Iris pigment epithelial cell (primary cell): ENCODE results near the gene KIF2C.
"Not testable (repeated sequence)": the region's sequence is repeated elsewhere in the genome, so short reads cannot be mapped to it uniquely, and the experiment has no call there.

Experiments used
- DNase-seq: peaks from one replicate; pipeline ENCODE4 v3.0.0-alpha.2; 2011; ENCODE audit warnings: low read depth

The KIF2C gene

DNA sequence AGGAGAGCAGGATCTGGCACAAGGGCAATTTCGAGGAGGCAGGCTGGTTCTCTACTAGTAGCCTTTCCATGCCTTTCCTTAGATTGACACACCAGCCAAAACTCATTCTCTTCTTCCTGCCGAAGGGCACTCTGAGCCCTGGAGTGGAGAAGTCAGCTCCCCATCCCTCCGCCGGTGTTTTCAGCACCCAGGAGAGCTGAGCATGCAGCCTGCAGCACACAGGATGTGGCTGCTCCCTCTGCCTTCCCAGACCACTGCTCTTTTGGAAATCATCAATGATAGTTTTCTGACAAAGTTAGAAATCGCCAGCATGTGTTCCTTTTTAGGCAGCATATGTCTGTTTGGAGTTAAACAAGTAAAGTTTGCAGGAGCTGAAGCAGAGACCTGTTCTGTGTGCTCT is 20.3 kb upstream of the KIF2C start:
- DNase-seq, result no peak

DNA sequence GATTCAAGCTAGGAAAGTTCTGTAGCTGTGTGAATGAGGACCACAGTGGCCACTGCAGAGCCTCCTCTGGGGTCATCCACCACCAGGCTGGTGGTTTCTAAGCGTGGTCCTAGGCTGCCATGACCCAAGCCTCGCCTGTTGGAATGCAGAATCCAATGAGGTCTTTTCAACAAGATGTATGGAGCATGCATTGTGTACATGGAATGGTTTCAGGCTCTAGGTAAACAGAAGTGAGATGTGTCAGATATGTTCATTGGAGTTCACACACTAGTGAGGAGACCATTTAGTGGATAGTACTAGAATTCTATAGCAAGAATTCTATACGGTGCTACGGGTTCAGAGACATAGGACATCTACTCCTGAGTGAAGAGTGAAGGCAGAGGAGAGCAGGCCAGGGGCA is 19.4 kb upstream of the KIF2C start:
- no peak for DNase-seq

DNA sequence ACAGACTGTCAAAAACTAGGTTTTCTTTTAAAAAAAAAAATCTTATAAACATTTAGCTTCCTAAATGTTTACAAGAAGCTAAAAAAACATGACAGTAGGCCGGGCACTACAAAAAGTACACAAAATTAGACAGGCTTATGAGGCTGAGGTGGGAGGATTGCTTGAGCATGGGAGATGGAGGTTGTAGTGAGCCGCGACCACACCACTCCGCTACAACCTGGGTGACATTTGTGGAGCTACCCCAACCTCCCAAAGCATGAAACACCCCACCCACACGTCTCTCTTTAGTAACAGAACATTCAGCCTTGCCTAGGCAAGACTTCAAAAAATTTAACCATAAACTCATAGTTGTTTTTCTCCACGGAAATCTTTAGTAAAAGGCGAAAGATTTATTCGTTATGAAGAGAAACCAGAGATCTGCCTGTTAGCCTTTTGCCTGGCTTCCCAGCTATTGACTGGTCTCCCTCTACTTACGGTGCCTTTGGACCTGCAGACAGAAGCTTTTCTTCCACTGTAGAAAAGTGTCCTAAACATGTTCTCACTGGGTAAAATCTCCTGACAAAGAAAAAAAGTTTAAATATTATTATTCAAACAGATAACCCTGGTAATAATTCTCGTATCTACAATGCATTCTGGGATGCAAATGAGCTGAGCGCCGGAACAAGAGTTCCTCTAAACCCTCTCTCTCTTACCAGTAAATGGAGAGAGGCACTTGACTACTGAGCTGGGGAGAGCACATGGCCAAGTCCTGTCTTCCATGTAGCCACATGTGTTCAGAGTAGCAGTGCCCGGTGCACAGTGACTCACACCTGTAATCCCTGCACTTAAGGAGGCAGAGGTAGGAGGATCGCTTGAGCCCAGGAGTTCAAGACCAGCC is 17.9 kb upstream of the KIF2C start:
- peak; percentile 92 for DNase-seq

DNA sequence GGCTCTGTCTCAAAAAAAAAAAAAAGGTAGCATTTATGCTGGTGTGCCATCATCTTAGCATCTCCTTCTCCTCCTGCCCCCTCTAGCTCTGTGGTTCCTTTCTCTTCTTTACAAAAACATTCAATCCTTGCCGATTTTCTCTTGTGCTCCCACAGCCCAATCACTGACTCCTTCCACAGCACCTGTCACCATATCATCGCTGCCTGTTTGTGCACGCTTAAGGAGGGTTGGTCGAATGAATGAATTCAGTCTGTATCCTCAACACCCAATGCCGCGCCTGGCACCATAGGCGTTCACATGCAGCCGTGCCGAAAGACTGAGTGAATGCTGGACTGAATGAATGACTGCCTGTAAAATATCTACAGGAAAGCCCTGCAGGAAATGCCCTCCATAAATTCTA is 16.6 kb upstream of the KIF2C start:
- no peak for DNase-seq

DNA sequence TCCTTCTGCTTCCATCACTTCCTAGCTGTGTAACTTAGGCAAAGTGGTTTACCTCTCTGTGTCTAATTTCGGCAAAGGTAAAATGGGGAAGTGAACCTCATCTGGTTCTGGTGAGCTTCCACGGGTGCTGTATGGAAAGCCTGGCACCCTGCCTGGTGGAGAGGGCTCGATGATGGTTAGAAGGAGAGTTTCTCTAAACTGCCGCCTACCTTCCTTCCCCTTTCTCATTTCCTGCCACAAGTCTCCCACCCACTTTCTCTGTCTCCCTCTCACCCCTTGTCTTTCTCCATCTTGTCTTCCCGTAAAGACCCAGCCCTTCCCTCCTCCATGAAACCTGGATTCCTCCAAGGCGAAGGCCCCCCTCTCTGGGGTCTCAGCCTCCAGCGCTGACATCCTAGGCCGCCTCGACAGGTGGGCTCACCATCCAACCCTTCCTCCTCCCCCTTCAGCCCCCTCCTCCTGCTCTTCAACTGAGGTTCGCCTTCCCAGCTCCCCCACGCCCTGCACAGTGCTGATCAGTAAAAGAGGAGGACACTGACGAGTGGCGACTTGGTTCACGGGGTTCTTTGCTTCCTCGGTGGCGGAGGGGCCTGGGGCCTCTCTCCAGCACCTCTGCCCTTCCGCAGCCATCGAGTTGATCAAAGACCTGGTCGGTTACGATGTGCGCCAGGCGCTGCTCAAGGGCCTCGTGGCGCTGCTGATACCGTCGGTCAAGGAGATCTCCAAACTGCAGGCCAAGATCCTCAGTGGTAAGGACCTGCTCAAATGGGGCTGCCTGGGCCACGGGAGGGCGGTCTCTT is 15.9 kb upstream of the KIF2C start:
- DNase-seq, result no peak

DNA sequence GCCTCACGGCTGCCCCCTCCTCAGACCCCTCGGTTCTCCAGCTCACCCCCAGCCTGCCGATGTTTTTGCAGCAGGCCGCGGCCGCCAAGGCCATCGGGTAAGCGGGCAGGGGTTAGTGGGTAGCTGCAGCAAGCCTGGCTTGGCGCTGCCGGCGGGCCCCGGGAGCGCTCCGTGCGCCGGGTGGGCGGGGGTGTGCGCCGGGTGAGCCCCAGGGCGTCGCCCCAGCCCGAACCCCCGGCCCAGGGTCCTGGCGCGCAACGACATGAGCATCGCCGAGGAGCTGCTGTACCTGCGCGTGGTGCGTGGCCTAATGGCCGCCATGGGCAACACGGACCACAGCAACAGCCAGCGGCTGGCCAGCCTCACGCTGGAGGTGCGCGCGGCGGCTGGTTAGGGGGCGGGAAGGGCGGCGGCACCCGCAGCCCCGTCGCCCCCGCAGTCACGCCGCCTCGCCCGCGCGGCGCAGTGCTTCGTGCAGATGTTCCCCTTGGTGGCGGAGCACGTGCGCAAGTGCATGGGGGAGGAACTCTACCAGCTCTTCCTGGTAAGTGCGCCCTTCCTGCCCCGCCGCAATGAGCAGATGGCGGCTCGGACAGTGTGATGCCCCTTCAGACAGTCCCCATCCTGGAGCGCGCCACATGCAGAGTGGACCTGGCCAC is 15.2 kb upstream of the KIF2C start:
- DNase-seq, result no peak

DNA sequence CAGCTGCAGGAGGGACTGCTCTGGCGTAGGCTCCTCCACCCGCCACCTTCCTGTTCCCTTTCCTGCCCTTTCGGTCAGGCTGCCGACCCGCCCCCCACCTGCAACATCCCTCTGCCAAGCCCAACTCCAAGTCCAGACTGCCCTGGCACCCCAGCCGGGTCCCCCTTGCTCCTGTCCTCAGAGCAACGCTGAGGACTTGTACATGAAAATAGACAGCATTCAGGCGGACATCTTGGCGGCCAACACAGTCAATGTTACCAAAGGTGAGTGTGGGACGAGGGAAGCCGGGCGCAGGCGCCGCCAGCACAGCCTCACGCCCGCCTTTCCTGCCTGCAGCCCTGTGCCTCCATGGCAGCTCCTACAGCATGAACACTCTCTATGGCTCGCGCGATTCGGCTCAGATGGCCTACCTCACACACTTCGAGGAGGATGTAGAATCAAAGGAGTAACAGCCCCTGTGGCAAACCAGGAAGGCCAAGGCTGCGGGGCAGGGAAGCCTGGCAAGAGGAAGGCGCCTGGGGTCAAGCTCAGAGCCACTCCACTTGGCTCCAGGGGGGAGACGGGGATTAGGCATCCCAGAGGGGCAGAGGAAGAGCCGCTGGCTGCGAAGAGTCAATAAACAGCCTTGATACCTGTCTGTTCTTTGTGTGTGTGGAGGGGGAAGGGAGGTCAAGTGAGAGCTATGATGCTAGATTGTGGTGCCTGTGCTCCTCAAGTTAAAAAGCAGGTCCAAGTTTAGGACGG is 14.5 kb upstream of the KIF2C start:
- DNase-seq, result no peak

DNA sequence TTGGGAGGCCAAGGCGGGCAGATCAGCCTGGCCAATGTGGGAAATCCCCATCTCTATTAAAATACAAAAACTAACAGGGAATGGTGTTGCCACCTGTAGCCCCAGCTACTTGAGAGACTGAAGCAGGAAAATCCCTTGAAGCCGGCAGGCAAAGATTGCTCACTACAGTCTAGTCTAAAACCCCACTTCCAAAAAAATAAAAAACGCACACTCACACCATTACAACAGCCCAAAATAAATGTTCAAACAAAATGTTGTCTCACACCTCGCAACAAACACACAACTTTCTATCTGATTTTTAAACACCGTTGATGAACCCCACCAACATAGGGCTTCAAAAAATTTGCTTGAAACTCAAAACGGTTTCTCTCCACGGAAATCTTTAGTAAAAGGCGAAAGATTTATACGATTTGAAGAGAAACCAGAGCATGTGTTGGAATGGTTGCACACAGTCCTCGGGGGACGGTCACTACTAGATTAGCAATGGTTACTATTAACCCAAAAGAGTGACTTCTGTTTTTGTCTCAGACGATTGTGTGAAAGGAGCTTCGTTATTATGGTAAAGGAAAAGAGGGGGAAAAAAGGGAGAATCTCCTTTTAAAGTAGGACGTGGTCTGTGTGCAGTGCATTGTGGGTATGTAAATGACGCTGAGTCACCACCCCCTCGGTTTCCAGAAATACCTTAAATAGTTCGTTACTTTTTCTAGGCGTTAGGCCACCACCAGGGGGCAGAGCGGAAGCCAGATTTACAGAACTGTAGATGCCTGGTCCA is 8.7 kb upstream of the KIF2C start, which contains the start of gene RNU5D-1:
RNU5D-1 (minus strand) TSS at position 430 of the 772 bp plus-strand sequence.
- DNase-seq, result peak; percentile 96

DNA sequence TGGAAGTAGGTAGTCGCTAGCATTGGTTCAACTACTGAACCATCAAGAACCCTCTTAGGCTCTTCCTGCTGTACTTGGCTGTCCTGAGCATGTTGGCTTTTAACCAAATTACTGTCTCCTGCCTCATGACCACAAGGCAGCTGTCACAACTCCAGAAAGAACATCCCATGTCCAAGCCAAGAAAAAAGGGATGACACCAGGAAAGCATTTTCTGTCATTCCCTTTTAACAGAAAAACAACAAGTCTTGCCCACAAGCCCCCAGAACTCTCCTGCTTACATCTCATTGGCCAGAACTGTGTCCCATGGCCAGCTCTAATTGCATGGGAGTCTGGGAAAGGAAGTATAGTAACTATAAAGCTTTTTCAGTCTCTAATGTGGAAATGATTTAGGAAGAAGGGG is 6.3 kb upstream of the KIF2C start:
- DNase-seq, result peak; percentile 42

DNA sequence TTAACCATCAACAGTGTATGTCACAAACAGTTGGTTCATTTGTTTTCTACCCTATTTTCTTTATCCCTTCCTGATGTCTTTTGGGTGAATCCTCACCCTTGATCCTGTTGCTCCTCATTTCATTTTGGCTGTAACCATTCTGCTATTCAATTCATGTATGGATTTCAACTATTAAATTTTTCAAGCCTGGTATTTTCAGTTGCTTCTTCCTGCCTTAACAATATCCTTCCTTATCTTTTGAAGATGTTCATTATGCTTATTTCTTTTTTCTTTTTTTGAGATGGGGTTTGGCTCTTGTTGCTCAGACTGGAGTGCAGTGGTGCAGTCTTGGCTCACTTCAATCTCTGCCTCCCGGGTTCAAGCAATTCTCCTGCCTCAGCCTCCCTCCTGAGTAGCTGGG is 5.9 kb upstream of the KIF2C start:
- DNase-seq, result no peak

DNA sequence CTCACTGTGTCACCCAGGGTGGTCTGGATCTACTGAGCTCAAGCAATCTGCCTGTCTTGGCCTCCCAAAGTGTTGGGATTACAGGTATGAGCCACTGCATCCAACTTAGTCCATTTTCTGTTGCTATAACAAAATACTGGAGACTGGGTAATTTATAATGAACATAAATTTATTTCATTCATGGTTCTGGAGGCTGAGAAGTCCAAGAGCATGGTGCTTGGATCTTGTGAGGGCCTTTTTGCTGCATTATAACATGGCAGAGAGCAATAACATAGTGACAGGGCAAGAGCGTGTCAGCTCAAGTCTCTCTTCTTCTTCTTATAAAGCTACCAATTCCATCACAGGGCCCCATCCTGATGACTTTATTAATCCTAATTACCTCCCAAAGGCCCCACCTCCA is 3.6 kb upstream of the KIF2C start:
- no peak for DNase-seq

DNA sequence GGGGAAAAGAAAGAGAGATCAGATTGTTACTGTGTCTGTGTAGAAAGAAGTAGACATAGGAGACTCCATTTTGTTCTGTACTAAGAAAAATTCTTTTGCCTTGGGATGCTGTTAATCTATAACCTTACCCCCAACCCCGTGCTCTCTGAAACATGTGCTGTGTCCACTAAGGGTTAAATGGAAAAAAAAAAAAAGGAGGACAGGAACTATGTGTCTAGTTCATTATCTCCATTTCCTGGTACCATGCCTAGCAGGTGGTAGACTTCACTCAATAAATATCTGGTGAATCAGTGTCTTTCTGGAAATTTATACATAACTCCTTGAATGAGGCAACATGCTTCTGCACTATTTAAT is 707 bp upstream of the KIF2C start:
- not testable (repeated sequence) for DNase-seq

DNA sequence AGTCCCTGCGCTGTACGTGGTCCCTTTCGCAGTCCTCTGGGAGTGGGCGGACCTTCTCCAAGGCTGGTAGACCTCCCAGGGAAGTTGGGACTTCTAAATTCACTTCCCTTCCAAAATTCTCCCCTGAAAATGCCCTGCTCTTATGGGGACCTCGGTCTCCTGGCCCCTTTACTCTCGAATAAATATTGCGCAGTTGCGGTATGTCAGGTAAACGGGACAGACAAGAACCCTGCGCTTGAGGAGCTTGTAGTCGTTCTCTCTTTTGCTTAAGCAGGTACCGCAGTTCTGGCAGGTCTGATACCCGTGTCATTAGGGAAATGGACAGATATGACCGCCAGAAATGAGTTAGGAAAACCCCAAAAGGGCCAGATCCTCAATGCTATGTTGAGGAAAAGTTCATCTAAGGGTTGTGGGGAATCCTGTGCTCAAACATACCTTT is 561 bp downstream of the KIF2C start:
- no peak for DNase-seq

DNA sequence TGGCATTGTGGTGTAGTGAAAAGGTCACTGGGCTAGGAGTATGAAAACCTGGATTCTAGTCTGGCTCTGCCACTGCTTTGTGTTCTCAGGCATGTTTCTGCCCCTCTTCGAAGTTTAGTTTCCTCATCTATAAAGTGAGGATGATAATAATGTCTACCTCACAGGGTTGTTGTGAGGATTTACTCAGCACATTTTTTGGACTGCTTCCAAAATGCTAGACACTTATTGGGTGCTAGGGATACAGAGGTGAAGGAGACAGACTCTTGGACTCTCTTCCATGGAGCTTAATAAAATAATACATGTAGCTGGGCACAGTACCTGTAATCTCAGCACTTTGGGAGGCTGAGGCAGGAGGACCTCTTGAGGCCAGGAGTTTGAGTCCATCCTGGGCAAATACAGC is 3.6 kb downstream of the KIF2C start:
- no peak for DNase-seq

DNA sequence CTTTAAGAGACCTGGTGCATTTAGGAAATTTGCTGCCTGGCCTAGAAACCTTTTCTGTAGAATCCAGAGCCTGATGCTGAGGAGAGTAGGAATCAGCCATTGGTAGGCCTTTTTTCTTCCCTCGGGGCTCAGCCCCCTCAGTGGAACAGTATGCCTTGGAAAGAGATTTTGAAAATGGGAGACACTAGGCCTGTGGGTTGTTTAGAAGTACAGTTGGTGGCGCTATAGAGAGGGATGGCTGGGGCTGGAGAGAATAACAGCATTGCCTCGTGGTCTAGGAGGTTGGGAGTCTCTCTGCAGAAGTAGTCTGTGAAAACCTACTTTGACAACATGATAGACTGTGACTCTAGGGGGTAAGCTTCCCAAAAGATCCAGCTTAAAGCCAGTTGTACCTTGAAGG is 8.2 kb downstream of the KIF2C start:
- DNase-seq, result no peak

DNA sequence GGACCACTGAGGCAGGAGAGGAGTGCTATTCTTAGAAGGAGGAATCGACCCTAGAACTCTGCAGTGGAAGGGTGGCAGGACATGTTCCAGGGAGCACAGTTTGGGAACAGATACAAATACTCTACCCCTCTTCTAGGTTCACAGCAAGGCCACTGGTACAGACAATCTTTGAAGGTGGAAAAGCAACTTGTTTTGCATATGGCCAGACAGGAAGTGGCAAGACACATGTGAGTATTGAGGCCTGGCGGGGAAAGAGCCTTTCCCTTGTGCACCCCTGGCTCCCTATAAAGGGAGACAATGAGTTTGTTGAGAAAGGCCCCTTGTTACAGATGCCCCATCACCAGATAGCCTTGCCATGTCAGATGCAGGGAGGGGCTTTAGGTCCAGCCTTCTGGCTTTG is 17.8 kb downstream of the KIF2C start:
- DNase-seq, result no peak

DNA sequence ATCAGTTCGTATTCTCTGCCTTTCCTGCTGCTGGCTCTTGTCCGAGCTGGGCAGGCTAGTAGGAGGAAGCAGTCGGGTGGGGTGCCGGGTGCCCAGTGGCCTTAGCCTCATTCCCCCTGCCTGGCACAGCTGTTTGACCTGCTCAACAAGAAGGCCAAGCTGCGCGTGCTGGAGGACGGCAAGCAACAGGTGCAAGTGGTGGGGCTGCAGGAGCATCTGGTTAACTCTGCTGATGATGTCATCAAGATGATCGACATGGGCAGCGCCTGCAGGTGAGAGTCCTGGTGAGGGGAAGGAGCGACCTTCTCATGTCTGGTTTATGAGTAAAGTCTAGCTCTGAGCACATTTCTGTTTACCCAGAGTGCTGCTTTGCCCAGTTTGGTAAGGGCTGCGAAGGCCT is 19.4 kb downstream of the KIF2C start:
- DNase-seq, result no peak

DNA sequence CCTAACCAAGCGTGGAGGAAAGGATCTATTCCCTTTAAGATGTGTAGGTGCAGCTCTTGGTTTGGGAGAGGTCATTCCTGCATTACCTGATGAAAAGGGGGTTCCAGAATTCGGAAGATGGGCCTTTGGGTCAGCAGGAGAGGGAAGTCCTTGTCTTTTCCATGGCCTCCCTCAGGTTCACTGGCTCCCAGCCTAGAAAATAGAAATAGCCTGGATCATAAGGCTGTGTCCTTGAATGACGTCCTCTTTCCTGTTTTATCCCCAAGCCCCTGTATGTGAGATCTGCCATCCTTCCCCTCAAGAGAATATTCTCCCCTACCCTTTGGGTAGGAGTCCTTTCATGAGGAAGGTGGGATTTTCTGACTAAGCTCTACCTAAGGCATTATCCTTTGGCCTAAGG is 21.2 kb downstream of the KIF2C start:
- no peak for DNase-seq

DNA sequence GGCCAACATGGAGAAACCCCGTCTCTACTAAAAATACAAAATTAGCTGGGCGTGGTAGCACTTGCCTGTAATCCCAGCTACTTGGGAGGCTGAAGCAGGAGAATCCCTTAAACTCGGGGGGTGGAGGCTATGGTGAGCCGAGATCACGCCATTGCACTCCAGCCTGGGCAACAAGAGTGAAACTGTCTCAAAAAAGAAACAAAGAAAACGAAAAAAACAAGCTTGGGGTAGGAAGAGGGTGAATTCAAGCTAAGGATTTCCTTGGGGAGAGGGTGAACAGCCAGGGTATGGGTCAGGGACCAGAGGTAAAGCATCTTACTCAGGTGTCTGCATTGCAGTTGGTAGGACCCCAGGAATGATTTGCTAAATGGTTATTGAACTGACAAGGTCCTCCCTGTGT is 26.8 kb downstream of the KIF2C start:
- not testable (repeated sequence) for DNase-seq

DNA sequence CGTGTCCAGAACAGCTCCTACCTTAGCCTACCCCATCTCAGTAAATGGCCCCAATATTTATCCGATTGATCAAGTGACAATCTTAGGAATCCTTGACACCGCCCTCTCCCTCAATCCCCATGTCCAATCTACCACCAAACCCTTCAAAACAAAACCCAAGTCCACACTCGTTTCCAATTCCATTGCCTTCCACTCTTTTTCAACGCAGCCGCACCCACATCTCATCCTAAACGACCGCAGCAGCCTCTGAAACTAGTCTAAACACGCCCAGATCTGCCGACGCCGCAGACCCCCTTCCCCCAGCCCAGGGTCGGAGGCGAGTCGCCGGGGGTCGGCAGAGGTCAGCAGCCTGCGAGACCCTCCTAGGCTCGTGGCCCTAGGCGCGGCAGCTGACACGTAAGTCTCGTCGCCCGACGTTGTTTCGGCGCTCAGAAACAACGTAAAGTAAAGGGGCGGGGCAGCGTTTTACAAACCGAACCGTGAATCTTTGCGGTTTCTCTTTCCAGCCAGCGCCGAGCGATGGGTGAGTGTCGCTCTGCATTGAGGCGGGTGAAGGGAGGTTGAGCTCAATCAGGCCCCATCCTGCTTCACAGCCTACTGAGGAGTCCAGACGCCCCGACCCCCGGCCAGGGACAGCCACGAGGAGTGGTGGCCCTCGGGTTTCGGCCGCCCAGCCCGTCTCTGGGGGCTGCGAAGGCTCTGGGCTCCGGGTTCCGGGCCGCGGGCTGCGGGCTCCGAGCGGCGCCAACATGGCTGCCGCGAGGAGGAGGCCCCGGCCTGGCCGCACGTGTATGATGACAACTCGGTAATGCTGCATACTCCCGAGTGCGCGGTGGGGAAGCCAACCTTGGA is 35.7 kb downstream of the KIF2C start, which contains the start of gene RPS8:
RPS8 (plus strand) TSS at position 463 of the 852 bp plus-strand sequence; CDS start at position 520, 57 bp downstream.
- peak; percentile 95 for DNase-seq
